Measurements from ENCODE around the gene EML5. TPM values are rescaled to one million over a fixed set of nuclear protein-coding genes. Genes with fewer than 3 reads are reported as not detected.

The EML5 gene
- total and polyA plus RNA-seq, 2 experiments from 2014 or later, result 1.4 TPM; not detected in 1

DNA sequence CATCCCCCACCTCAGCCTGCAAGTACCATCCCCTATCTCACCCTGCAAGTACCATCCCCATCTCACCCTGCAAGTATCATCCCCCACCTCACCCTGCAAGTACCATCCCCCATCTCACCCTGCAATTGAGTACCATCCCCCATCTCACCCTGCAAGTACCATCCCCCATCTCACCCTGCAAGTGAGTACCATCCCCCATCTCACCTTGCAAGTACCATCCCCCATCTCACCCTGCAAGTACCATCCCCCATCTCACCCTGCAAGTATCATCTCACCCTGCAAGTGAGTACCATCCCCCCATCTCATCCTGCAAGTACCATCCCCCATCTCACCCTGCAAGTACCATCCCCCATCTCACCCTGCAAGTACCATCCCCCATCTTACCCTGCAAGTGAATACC, 184.9 kb downstream of the EML5 start:
- Histone ChIP-seq H3K4me2 (no peak overlapping the region), H3K9me3 (ENCODE audit: low read depth) (no peaks in the 10 kb centered on the region), H3K36me3 (replicated peaks; ENCODE audit: insufficient read depth, low read depth) (peaks cover 13% of the 10 kb centered on the region), H2AFZ (no peak overlapping the region), H3K79me2 (no peaks in the 10 kb centered on the region), H4K20me1 (ENCODE audit: insufficient read depth, poor library complexity, severe bottlenecking) (no peaks in the 10 kb centered on the region), H3K27me3 (no peaks in the 10 kb centered on the region), H3K4me1 (ENCODE audit: insufficient read depth) (peaks cover 9% of the 10 kb centered on the region), H3K27ac (no peak overlapping the region), H3K4me3 (no peak overlapping the region), H3K9me2 (replicated peaks; ENCODE audit: insufficient read depth) (no peaks in the 10 kb centered on the region)
- TF ChIP-seq EZH2phosphoT487 (IDR thresholded peaks at IDR 0.05; ENCODE audit: low read depth, severe bottlenecking, unreplicated experiment) (no peak), EZH2 (IDR thresholded peaks at IDR 0.05; ENCODE audit: borderline replicate concordance) (no peak)
- TF ChIP-seq, protein P1, sequence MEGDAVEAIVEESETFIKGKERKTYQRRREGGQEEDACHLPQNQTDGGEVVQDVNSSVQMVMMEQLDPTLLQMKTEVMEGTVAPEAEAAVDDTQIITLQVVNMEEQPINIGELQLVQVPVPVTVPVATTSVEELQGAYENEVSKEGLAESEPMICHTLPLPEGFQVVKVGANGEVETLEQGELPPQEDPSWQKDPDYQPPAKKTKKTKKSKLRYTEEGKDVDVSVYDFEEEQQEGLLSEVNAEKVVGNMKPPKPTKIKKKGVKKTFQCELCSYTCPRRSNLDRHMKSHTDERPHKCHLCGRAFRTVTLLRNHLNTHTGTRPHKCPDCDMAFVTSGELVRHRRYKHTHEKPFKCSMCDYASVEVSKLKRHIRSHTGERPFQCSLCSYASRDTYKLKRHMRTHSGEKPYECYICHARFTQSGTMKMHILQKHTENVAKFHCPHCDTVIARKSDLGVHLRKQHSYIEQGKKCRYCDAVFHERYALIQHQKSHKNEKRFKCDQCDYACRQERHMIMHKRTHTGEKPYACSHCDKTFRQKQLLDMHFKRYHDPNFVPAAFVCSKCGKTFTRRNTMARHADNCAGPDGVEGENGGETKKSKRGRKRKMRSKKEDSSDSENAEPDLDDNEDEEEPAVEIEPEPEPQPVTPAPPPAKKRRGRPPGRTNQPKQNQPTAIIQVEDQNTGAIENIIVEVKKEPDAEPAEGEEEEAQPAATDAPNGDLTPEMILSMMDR (IDR thresholded peaks at IDR 0.05; ENCODE audit: poor library complexity), result no peak
- DNase-seq (ENCODE audit: low spot score), result no peak

GRCh38 chr14:88605594-88605993, 187.2 kb downstream of the EML5 start:
- no peak overlapping the region for H2AFZ ChIP-seq
- no peaks in the 10 kb centered on the region for H3K9me2 ChIP-seq (replicated peaks; ENCODE audit: insufficient read depth)
- no peak for DNase-seq (ENCODE audit: low spot score)
- TF ChIP-seq, protein P1 (IDR thresholded peaks at IDR 0.05; ENCODE audit: poor library complexity), result no peak
- no peak for TF ChIP-seq EZH2 (IDR thresholded peaks at IDR 0.05; ENCODE audit: borderline replicate concordance)
- no peak for TF ChIP-seq EZH2phosphoT487 (IDR thresholded peaks at IDR 0.05; ENCODE audit: low read depth, severe bottlenecking, unreplicated experiment)
- no peaks in the 10 kb centered on the region for H4K20me1 ChIP-seq (ENCODE audit: insufficient read depth, poor library complexity, severe bottlenecking)
- H3K9me3 ChIP-seq (ENCODE audit: low read depth), result no peaks in the 10 kb centered on the region
- no peak overlapping the region for H3K4me3 ChIP-seq
- H3K79me2 ChIP-seq, result no peaks in the 10 kb centered on the region
- H3K4me1 ChIP-seq (ENCODE audit: insufficient read depth), result no peaks in the 10 kb centered on the region
- H3K27me3 ChIP-seq, result no peaks in the 10 kb centered on the region
- peaks cover 13% of the 10 kb centered on the region for H3K36me3 ChIP-seq (replicated peaks; ENCODE audit: insufficient read depth, low read depth)
- H3K4me2 ChIP-seq, result no peak overlapping the region
- H3K27ac ChIP-seq, result no peak overlapping the region
- WGBS (ENCODE audit: low lambda C conversion rate, missing lambda C conversion rate), result 96% methylated on average over 2 of the region's 2 CpGs

GRCh38 chr14:88604212-88604611, 188.5 kb downstream of the EML5 start:
- Histone ChIP-seq H3K27ac (no peak overlapping the region), H3K9me2 (replicated peaks; ENCODE audit: insufficient read depth) (no peaks in the 10 kb centered on the region), H3K79me2 (no peaks in the 10 kb centered on the region), H2AFZ (no peak overlapping the region), H3K4me1 (ENCODE audit: insufficient read depth) (no peaks in the 10 kb centered on the region), H3K36me3 (replicated peaks; ENCODE audit: insufficient read depth, low read depth) (peaks cover 11% of the 10 kb centered on the region), H4K20me1 (ENCODE audit: insufficient read depth, poor library complexity, severe bottlenecking) (no peaks in the 10 kb centered on the region), H3K4me2 (no peak overlapping the region), H3K27me3 (no peaks in the 10 kb centered on the region), H3K9me3 (ENCODE audit: low read depth) (no peaks in the 10 kb centered on the region), H3K4me3 (no peak overlapping the region)
- DNase-seq (ENCODE audit: low spot score), result no peak
- TF ChIP-seq EZH2 (IDR thresholded peaks at IDR 0.05; ENCODE audit: borderline replicate concordance) (no peak), EZH2phosphoT487 (IDR thresholded peaks at IDR 0.05; ENCODE audit: low read depth, severe bottlenecking, unreplicated experiment) (no peak)
- TF ChIP-seq, protein P1 (IDR thresholded peaks at IDR 0.05; ENCODE audit: poor library complexity), result no peak
